Astrocyte of the cerebellum (primary cell): Measurements from ENCODE around the gene SH3BGR.
"Not testable (repeated sequence)": the region's sequence is repeated elsewhere in the genome, so short reads cannot be mapped to it uniquely, and the experiment has no call there.

Source experiments
- DNase-seq: peaks from one replicate; pipeline ENCODE4 v3.0.0-alpha.2; 2011; ENCODE audit warnings: low read depth
- H3K4me3 ChIP-seq: 2 replicates; pipeline ENCODE4 v1.5.1; 2011; ENCODE audit warnings: mild to moderate bottlenecking, low read depth, low read length, moderate library complexity
- CTCF ChIP-seq: IDR thresholded peaks from 2 replicates; pipeline ENCODE4 v1.5.1; 2012; ENCODE audit warnings: low read length, low read depth, moderate library complexity, mild to moderate bottlenecking; ENCODE audit errors: missing control alignments
- in situ Hi-C: cut with HindIII; loops from 2 replicates; pipeline ENCODE4 v1.10.0; 2017; ENCODE audit warnings: low sequenced_read_pairs

Gene SH3BGR

DNA sequence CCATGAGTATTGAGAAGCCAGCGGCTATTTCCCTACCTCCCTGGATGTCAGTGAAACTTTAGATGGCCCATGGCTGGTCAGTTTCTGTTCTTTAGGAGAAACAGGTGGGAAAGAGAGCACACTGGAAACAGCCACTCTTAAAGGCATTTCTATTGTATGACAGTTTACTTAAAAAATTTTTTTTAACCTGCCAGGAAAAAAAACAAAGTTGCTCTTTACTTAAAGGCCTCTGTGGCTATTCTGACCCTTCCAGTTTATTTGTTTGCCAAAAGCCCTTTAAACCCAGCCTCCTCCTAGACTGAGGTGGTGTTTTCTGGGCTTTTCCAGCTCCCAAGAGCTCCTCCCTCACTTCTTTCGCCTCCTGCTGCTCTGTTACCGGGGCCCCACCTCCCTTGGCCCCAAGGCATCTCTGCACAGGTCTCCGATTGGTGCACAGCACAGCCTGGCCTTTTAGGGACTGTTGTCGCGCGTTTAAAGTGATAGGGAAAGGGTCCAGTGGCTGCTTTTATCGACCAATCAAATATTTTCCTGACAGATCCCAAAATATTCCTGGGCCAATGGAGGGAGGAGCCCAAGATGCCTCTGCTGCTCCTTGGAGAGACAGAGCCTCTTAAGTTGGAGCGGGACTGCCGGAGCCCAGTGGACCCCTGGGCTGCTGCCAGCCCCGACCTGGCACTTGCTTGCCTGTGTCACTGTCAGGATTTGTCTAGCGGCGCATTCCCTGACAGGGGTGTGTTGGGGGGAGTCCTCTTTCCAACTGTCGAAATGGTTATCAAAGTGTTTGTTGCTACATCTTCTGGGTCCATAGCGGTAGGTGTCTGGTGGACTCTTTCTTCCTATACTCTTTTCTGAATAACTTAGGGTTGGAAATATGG lies at the start of gene SH3BGR:
SH3BGR (plus strand) TSS at position 639 of the 875 bp plus-strand sequence; CDS start at position 766, 127 bp downstream.
- no peak for DNase-seq
- H3K4me3 ChIP-seq = no peak within 1 kb of the TSS
- TF ChIP-seq CTCF = no peak
- in situ Hi-C loops = no loop called here

GRCh38 chr21:39406065-39406464 lies 45.7 kb upstream of the SH3BGR start:
- no peak for DNase-seq
- in situ Hi-C loops = no loop called here
- H3K4me3 ChIP-seq = no peak overlapping the region
- no peak for TF ChIP-seq CTCF

- in situ Hi-C loops, H3K4me3 ChIP-seq, DNase-seq: not testable (repeated sequence)
Measured at GRCh38 chr21:39419204-39419603, 32.6 kb upstream of the SH3BGR start.

DNA sequence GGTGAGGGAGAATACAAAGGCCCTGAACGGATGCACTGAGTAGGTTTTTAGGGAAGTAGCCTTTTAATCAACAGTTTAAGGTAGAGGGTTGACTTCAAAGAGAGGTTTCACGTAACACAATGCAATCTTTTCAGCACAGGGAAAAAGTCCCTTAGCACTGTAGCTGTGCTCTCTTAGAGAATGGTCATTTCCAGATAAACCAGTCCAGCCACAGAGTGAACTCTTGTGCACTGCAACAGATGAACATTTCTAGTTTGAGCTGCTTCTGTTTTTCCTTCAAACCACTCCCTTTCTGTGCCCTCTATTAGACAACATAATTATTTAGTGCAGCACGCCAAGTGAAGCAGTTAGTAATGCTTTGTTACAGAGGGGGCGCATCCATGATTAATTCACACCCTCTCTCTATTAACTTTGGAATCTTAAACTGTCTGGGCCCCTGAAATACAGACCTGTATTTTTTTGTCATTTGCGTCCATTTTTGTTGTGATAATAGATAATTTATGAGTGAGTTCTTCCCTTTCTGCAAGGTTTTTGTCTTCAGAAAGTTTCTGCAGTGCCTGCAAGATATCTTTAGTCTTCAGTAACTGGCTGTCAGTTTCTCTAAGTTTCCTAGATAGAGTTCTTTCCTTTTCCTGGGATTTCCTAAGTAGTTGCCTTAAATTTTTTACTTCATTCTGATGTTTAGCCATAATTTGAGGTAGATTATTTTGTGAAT lies 29.1 kb upstream of the SH3BGR start:
- in situ Hi-C loops = no loop called here
- H3K4me3 ChIP-seq = no peak overlapping the region
- DNase-seq = no peak
- TF ChIP-seq CTCF = no peak

- TF ChIP-seq CTCF = no peak
- H3K4me3 ChIP-seq = no peak overlapping the region
- in situ Hi-C loops = no loop called here
- DNase-seq = no peak
Measured at GRCh38 chr21:39429445-39429844, 22.3 kb upstream of the SH3BGR start.

GRCh38 chr21:39430016-39430415 lies 21.8 kb upstream of the SH3BGR start:
- in situ Hi-C loops = no loop called here
- H3K4me3 ChIP-seq = no peak overlapping the region
- no peak for TF ChIP-seq CTCF
- DNase-seq = no peak

DNA sequence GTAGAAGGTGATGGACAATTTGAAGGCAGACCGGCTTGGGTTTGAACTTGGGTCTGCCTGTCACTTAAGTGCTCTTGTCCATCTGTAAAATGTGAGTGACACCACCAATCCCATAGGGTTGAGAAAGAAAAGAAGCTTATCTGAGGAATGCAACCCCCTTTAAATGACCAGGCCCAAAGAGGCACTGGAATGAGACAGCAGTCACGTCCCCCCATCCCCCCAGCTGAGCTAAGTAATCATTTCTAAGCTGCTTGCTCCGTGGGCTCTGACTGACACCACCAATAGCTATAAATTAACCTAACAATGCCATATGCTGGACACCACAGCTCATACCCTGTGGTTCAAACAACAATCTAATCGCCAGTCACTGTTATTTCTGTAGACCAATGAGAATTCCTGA lies 21.3 kb upstream of the SH3BGR start:
- no peak for TF ChIP-seq CTCF
- no peak overlapping the region for H3K4me3 ChIP-seq
- DNase-seq = no peak
- in situ Hi-C loops = no loop called here
